HG03095 (cell line): ENCODE results near the gene CTNND2.
"Not testable (repeated sequence)": the region's sequence is repeated elsewhere in the genome, so short reads cannot be mapped to it uniquely, and the experiment has no call there.

Experiments used
- ATAC-seq: cut with Tn5 transposase; IDR thresholded peaks from one replicate; pipeline ENCODE4 v1.9.1; 2021; ENCODE audit warnings: moderate library complexity; ENCODE audit not compliant: unreplicated experiment

The CTNND2 gene

DNA sequence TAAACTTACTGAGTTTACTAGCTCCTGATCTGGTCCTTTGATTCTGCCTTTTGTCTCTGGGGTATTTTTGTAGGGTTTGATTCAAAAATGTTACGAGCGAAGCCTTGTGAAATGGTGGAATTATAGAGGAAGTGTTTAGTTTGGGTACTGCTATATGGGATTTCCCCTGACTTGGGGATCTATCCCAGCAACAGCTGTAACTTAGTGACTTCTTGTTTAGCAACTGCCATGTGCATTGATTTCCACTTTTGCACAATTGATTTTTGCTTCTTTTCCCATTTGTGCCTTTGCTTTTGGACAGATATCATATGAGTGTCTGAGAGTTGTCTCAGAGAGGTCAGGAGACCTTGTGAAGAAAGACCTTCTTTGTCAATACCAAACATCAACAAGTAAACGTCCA is 894.7 kb downstream of the CTNND2 start:
- ATAC-seq = no peak

DNA sequence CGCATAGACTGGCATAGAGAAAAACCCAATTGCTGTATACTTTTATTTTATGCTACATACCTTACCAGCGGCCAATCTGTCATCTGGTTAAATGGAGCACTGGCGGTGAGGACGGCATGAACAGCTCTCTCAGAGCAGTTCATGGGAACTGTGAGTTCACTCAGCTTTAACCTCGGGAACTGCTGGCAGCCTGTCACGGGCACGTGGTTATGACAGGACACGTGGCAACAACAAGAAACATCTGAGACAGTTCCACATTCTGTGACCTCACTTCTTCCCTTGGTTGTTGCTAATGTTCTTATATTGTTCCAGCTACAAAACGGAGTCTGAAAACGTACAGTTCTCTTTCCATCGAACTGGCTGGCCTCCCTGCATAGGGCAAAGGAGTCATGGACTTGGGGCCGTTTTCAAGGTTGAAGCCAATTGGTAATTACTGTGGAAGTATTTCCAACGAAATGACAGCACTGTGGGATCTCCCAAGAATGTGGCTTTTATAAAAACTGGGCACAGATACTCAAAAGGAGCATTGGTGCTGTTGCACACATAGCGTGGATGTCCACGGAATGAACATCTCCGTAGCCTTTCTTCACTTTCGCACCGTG is 896.9 kb downstream of the CTNND2 start:
- ATAC-seq = no peak

DNA sequence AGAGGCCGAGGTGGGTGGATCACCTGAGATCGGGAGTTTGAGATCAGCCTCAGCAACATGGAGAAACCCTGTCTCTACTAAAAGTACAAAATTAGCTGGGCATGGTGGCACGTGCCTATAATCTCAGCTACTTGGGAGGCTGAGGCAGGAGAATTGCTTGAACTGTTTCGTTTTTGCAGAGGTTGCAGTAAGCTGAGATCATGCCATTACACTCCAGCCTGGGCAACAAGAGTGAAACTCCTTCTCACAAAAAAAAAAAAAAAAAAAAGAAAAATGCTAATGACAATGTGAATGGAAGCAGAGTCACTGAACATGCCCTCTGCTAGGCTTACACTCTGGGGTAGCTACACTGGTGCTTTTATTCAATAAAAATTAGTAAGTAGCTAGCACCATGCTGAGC is 899.7 kb downstream of the CTNND2 start:
- ATAC-seq = not testable (repeated sequence)

DNA sequence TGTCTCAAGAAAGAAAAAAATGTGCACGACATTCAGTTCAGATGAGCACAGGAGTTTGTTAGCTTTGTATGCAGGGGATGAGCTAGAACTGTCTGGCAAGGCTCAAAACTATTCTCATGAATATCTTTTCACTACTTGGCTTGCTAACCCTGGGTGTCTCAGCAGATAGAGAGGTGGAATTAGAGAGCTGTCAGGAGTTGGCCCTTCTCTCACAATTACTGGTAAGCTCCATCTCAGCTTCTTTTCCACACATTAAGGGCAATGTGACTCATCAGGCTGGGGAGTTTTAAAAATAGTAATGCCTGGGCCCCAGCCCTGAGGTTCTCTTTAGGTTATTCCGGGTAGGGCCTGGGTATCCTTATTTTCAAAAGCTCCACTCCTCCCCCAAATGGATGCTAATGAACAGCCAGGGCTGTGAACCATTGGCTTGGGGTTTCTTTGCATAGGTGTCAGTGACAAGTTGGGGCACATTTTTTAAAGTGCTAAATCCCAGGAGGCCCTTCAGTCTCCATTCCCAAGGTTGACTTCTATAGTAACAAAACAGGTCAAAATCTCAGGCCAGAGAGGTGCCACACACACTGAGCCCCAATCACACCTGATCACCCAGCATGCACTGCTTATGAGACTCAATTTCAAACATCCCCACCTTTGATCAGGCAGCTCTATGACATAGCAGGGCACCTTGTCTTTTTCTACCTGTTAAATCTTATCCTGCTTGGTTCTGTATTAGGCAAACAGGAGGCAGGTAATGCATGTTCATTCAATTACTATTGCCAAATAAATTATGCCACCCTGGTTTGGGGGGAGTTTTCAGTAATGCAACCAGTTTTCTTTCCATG is 903.5 kb downstream of the CTNND2 start:
- no peak for ATAC-seq

DNA sequence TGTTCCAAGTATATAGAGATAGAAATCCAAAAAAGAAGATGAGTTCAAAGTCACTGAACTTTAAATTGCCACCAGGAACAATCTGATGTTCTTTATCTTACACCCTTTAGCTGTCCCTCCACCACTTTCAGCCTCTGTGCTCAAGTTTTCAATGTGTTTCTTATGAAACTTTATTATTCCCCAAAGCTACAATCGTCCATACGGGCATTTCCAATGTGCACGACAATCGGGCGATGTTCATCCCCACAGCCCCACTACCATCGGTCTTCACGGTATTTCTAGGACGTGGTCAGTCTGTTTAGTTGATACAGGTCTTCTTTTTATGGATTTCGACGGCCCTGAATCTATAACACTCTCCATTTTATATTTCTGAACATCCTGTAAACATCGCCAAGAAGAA is 904.5 kb downstream of the CTNND2 start:
- ATAC-seq = no peak

DNA sequence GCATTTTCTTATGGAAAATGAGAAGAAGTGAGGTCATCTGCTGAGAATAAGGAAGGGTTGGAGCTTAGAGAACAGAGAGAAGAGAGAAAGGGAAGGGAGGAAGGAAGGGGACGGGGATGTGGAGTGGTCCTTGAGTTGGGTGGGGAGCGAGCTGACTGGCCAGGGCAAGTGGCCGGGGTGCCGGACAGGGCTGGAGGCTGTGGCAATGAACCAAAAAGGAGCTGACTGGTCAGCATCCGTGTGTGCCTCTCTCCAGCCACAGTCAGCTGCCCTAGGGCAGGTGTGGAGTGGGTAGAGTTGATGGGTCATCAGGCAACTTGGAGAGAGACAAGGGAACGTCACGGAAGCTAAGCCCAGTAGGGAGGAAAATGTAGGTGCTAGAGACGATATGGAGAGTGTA is 908.4 kb downstream of the CTNND2 start:
- no peak for ATAC-seq

DNA sequence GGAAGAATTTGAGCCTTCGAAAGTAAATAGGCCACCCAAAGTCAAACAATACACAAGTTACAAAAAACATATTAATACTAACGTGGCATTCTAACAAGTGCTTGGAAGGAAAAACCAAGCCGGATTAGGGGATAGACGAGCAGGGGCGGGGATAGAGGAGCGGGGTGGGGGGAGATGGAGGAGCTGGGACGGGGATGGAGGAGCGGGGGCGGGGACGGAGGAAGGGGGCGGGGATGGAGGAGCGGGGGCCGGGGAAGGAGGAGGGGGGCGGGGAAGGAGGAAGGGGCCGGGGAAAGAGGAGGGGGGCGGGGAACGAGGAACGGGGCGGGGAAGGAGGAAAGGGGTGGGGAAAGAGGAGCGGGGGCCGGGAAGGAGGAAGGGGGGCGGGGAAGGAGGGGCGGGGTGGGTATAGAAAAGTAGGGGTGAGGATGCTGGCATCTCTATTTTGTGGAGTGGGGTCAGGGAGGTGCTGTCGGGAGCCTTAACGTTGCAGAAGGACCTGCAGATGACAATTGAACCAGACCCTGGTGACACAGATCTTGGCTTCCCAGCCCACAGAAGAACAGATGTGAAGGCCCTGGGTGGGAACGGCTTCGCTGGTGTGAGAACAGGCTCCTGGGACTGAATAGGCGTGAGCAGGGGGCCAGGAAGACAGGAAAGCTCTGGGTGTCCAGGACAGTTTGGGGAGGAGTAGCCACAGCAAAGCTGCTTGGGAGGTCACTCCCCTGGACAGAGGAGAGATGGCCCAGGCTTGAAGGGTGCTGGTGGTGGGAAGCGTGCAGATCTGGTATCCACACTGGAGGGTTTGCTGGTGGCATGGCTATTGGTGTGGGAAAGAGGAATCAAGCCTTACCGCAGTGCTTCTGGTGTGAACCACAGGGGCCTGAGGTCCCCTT is 909.9 kb downstream of the CTNND2 start:
- ATAC-seq = no peak

DNA sequence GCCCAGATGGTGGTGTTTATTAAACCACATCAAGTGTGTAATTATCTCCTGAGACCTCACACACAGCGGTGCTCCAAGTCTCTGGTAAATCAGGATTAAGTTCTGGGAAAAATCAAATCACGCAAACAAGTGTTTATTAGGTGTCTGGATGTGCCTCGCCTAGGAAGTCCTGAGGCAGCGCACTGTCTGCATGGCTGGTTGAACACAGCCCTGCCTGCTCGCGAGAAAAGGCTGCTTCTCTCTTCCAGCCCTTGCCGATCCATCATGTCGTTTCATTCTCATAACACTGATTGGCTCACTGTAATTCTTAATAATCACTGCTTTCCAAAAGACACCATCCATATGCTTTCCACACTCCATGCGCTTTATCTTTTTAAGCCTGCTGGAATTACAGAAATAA is 913.6 kb downstream of the CTNND2 start:
- ATAC-seq = no peak

DNA sequence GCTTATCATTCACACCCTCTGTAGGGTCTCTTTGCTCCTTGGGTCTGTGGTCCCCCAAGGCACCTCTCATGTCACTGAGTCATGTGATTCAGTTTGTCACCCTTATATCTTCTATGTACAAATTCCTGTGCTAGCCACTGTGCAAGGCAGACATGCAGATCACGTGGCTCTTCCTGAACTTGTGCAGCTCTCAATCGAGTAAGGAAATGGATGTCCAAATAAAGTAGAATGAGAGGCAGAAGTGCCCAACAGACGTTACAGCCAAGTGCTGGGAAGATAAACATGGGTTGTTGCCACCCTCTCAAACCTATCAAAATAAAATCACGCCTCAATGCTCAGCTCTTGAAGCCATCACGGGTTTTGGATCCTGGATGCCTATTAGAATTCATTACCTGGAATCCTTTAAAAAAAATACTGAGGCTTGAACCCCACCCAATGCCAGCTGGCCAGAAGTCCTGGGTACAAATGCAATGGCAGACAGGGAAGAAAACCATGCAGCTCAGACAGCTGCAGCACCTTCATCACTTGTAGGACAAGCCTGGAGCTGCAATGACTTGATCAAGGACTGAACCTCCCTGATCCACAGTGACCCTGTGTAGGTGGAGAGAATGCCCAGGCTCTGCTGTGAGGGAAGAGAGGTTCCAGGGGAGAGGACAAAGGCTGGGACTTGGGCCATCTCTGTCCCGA is 914.5 kb downstream of the CTNND2 start:
- ATAC-seq = no peak

DNA sequence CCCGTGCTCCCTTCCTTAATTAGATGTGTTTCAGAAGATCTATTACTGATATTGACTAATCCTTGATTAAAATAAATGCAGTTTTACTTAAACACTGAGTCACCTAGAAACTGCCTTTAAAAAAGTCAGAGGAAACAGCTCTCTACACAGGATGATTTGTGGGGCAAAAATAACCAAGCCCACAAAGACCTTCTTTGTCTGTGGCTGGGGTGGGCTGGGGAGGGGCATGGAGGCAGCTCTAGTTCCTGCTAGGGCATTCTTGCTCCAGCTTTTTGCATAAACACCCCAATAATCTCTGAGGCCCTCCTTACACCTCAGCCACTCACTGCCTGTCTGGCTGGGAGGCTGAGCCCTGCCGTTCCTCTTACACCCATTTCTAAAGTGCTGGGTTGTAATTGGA is 915.6 kb downstream of the CTNND2 start:
- ATAC-seq = no peak

DNA sequence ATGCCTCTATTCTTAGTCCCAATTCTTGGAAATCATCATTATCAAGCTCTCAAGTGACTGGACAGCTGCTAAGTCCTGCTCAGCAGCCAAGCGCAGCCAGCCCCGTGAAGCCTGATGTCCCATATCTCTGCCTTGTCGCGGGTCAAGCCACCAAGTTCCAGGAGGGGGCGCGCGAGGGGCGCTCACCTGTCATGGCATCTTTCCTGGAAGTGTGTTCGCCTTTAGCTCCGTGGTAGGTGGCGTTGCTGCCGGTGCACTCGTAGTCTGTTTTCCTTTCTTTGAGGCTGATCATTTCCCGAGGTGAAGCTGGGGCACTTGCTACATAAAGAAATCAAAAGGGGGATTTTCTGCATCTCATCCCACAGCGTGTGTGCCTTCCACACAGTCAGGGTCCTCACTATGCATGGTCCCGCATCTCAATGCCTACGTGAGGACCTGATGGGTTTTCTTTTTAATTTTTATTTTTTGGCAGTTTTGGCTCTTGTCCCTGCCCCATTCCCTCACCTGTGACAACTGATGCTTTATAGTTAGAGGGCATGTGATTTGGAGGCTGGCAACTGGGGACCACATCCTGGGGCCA is 916.2 kb downstream of the CTNND2 start:
- ATAC-seq = peak; percentile 89

DNA sequence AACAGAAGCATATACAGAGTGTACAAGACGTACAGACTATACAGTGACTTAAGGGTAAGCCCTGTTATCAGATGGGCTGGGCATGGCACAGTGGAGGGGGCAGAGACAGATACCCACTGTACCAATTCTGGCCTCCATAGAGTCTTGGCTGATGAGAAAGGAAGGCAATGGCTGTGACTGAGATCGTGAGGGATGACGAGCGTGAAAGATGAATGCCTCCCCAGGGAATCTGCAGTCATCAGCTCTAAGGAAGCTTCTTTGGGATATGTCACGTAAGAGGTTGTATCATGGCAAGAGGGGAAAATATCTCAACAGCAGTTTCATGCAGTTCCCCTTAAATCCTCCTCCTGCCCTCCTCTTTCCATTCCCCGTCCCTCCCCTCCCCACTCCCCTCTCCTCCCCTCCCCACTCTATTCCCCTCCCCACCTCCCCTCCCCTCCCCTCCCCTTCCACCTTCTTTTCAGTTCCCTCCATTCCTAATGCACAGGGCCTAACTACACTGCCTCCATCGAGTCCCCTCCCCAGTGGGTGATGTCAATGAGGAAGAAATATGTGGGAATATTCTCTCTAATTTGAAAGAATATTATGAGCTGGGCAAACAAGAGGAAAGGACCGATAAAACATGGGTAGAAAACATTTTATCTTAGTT is 916.8 kb downstream of the CTNND2 start:
- no peak for ATAC-seq

DNA sequence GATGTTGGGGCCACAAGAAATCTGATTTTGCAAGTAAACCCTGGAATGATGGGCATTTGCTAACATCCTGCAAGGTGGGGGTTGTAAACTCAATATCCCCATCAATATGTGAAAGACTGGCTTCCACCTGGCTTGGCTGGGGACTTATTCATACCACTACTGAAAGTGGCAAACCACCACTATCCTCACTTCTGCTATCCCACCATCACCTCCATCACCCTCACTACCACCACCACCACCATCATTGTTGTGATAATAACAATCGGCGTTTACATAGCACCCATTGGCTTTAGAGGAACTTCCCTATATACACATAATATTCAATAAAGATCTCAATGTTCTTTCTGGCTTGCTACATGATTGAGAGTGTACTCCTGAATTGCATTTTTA is 918.5 kb downstream of the CTNND2 start:
- no peak for ATAC-seq

DNA sequence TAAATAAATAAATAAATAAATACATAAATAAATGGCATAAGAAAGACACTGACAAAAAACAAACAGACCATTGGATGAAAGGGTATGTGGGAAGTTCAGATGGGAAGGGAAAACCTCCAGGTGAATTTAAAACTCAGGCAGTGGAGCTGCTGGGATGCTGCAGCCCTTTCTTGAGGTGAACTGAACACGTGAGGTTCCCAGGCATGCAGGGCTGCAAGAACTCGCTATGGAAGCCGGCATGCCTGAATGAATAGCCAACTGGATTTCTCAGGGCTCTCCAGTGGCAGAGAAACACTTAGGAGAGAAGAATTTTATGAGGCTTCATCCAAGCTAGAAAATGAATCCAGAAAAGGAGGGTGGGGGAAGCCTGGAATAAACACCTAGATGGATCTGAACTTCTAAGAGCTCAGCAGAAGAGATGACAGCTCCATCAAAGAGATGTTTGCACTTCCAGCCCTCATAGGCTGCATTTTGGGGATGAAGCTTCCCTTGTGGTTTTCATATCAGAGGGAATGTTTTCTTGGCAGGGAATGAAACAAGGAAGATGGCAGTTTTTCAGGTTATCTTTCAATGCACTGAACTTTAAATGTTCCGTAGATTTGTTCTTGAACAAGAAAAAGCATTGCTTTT is 919.0 kb downstream of the CTNND2 start:
- no peak for ATAC-seq

DNA sequence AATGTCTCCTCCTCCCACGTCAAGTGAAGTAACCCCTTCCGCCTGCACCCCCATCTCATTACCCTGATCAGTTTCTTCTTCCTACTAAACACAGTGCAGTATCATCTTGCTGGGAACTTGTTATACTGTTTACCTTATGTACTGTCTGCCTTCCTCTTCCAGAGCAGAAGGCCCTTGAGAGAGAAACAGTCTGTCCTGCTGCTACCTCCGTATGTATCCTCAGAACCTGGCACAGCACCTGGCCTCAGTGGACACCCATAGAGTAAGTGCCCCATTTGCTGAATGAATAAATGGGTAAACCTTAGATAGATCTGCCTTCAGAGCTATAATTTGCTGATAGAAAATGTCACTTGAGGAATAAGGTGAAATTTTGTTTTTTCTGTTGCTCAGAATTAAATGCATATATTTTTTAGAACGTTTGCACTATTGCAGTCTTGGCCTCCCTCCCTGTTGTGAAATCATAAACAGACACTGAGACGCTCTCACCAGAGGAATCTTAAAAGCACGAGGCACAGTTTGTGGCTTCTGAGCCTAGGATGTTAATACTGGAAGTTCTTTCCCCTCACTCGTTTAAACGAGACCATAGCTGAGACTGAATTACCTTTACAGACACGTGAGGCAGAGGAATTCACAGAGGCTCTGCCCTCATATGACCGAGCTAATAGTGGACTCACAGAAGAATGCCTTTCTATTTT is 920.1 kb downstream of the CTNND2 start:
- ATAC-seq = no peak

DNA sequence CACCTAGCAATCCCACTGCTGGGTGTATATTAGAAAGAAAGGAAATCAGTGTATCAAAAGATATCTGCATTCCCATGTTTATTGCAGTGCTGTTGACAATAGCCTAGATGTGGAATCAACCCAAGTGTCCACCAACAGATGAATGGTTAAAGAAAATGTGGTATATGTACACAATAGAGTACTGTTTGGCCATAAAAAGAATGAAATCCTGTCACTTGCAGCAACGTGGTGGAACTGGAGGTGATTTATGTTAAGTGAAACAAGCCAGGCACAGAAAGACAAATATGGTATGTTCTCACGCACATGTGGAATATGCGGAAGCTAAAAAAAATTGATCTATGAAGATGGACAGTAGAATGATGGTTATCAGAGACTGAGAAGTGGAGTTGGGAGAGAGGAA is 921.6 kb downstream of the CTNND2 start:
- ATAC-seq = no peak

DNA sequence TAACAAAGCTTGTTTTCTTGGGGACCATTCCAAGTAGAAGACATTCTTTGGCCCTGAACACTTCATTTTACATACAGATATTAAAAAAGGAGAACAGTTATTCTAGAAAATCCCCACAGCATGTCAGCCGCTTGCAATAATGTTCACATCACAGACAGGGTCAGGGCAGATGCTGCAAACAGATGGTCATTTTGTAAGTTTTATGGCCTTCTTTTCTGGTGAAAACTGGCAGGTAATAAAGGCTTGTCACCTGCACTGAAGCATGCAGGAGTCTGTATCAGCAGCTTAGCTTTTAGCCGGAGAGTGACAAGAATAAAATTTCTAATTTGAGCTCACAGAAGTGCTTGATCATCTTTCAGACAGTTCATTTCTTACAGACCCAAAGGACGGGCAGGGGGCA is 922.3 kb downstream of the CTNND2 start:
- ATAC-seq = no peak

DNA sequence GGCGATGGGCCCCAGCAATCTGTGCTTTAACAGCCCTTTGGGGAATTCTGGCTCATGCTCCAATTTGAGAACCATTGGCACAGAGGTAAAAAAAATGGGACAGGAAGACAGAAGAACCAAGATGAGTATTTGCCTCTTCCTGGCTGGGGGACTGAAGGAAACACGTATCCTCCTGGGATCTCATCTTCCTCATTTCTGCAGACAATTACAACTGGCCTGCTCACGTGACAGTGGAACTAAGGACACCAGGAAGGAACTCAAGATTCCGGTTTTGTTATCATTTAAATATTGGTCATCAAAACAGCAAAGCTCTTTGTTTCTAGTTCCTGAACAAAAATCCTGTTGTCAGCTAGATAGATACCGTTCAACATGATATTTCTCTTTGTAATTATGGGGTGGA is 927.2 kb downstream of the CTNND2 start:
- no peak for ATAC-seq

DNA sequence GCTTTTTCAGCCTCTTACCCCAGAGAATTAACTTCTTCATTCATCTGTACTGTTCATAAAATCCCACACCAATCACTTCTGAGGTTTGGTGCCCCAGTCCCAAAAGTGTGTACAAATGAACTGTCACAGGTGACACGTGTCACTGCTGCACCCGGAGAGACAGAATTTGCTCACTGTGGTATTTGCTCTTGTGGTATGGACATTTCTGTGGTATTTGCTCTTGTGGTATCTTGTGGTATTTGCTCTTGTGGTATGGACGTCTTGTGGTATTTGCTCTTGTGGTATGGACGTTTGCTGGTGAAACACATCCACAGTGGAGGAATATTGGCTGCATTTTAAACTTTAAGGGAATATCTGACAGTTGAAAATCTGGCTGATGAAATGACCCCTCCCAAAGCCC is 928.3 kb downstream of the CTNND2 start:
- ATAC-seq = no peak
